HL-60/S4 treated with phorbol 12-myristate 13-acetate at 8.2 ng/mL for 4 days and 3 days (cell line): ENCODE results near the gene KDM1A.
"Not testable (repeated sequence)": the region's sequence is repeated elsewhere in the genome, so short reads cannot be mapped to it uniquely, and the experiment has no call there.

Experiments
- in situ Hi-C: fragments of 300-500 bp; cut with MboI; formaldehyde crosslinking; loops from 2 replicates; pipeline ENCODE4 v1.15.0; 2022; ENCODE audit warnings: low sequenced_read_pairs

KDM1A gene

DNA sequence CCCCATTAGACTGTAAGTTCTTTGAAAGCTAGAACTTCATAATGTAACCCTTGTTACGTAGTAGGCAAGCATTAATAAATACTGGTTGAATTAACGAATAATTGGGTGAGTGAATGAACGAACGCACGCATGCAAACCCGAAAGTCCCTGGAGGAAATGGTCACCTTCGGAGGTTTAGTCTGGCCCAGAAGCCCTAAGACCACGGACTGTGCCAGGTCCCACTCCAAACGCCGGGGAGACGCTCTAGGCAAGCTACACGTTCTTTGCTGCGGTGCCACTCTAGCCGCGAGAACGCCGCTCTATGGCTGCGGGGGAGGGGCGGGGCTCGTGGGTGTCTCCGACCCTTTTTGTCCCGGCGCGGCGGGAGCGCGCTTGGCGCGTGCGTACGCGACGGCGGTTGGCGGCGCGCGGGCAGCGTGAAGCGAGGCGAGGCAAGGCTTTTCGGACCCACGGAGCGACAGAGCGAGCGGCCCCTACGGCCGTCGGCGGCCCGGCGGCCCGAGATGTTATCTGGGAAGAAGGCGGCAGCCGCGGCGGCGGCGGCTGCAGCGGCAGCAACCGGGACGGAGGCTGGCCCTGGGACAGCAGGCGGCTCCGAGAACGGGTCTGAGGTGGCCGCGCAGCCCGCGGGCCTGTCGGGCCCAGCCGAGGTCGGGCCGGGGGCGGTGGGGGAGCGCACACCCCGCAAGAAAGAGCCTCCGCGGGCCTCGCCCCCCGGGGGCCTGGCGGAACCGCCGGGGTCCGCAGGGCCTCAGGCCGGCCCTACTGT, at the start of gene KDM1A:
Gene KDM1A, plus strand, starts transcription at position 375 of the 769 bp plus-strand sequence. Its CDS starts 129 bp downstream, at position 504.
- in situ Hi-C loops = no loop called here

DNA sequence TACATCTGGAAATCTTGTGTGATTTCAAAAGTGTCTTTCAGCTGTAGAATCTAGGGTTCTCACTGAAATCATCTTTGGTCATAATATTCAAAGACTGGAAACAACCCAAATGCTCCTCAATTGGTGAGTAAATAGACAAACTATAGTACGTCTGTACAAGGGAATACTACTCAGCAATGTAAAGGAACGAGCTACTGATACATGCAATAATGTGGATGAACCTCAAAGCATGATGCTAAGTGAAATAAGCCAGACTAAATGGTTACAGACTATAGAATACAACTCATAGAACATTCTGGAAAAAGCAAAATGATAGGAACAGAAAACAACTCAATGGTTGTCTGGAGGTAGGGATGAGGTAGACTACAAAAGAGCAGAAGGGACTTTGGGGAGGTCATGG, 49.2 kb upstream of the KDM1A start:
- in situ Hi-C loops = loop anchor here (10.0 kb wide), 1 partner anchor 215 kb away; no protein-coding TSS in a partner anchor

DNA sequence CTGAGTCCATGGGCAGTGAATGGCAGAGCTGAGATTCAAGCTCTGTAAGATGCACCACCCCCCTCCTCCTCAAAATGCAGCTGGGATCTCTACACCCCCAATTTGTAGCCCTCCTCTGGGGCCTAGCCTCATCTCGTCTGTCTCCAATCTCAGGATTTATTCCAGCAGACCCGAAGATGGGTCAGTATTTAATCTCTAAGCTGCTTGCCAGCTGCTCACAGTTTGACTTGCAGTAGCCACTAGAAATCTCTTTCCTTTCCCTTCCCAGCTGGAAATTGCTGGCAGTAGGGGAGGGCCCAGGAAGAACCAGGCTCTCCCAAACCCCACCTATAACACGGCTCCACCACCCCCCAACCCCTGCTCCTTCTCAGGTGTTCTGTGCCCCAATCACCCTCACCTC, 48.1 kb upstream of the KDM1A start:
- in situ Hi-C loops = loop anchor here (10.0 kb wide), 1 partner anchor 214 kb away; no protein-coding TSS in a partner anchor

DNA sequence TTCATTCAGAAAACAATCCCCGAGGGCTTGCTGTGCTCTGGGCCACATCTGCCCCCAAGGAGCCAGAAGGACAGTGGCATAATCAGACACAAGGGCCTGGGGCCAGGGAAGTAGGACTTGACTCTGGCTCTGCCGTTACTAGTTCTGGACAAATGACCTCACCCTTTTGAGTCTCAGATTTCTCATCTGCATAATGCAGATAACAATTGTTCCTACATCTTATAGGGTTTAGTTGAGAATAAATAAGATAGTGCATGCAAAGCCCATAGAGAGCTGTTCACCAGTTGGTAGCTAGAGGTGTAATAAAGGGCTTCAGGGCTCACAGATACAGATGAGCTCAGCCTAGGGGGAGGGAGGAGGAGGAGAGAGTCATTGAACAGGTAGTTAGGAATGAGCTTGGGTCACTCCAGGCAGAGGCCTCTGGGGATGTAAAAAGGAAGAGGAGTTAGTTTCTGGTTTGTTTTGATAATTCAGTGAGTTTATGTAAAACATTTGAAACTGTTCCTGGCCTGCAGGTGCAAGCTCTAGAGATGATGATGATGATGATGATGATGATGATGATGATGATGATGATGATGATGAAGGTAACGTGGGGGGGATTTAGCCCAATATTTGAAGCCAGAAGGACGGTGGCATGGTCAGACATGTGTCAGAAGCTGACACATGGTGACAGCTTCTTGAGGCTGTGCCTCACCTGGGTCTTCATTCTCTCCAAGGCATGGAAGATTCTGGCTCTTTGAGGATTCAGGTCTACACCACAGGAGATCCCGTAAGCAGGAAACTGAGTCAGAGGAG, 47.5 kb upstream of the KDM1A start:
- in situ Hi-C loops = loop anchor here (10.0 kb wide), 1 partner anchor 213 kb away; no protein-coding TSS in a partner anchor

DNA sequence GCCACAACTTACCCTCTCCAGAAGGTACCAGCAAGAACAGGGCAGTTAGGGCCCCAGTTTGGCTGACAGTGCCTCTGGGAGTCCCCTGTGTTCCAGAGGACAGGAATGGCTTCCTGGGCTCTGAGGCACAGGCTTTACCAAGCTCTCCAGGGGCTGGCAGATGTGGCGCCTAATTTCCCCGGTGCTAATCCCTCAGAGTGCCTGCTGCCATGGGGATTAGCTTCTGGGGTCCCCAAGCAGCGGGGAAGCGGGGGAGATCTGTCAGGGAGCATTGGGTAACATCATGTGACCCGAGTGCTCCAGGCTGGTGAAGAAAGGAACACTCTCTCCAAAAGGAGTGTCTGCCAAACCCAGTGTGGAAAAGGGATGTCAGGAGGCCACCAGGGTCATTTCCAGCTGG, 46.5 kb upstream of the KDM1A start, which contains the start of gene LACTBL1:
Gene LACTBL1, minus strand, starts transcription at position 107 of the 400 bp plus-strand sequence. CDS start 550 bp downstream, outside the sequence.
- in situ Hi-C loops = loop anchor here (10.0 kb wide), 1 partner anchor 212 kb away; no protein-coding TSS in a partner anchor

DNA sequence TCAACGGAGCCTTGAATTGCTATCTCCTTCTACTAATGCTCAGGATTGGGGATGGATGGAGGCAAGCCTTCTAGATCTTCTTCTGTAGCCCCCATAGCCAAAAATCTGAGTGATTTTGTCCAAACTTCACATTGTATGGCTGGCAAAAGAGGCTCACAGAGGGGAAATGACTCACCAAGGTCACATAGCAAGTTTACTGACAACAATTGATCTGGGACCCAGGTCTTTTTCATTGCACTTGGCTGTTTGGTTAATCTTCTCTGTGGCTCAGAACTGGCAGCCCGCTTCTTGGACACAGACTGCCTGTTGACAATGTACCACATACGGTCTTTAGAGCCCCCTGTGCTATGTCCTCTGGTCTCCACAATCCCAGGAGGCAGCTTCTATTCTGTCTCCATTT, 43.6 kb upstream of the KDM1A start:
- in situ Hi-C loops = loop anchor here (10.0 kb wide), 1 partner anchor 209 kb away; no protein-coding TSS in a partner anchor

DNA sequence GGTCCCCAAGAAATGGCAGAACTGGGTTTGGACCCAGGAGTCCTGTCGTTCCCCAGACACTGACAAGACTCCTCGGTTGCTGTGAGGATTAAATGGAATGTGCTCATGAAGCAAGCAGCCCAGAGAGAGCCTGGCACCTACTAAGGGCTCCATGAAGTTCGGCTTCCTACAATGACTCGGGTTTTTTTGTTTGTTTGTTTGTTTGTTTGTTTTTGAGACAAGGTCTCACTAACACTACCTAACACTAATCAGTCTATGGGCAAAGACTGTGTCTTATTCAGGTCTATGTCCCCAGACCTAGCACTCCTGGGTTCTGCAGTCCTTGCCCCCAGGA, 43.2 kb upstream of the KDM1A start:
- in situ Hi-C loops = loop anchor here (10.0 kb wide), 1 partner anchor 209 kb away; no protein-coding TSS in a partner anchor

DNA sequence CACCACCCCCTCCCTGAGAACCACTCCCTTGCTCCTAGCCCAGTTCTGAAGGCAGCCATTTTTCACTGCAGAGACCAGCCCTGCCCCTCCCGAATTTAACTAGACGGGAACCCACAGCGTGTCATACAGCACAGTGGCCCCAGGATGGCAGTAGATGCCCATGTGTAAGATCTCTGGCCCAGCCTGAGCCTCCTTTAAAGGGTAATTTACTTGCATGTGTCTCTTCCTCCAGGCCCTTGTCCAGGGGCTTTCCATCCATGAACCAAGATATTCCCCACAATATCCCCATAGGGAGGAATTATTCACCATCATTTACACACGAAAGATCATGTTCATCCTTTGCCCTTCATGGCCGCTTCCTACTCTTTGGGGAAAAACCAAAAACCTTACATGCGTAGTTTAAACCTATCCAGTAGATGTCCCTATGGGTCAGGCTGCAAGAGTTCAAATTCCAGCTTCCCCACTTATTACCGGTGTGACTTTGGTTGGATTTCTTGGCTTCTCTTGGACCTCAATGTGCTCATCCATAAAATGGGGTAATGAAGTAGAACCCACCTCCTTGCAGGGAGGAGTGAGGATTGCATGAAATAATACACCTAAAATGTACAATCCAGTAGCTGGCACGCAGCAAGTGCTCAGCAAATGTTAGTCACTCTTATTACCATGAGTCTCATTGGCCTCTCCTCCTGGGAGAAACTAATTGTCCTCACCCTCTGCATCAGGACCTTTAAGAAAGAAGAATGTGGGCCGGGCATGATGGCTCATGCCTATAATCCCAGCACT, 42.6 kb upstream of the KDM1A start:
- in situ Hi-C loops = loop anchor here (10.0 kb wide), 1 partner anchor 208 kb away; no protein-coding TSS in a partner anchor

DNA sequence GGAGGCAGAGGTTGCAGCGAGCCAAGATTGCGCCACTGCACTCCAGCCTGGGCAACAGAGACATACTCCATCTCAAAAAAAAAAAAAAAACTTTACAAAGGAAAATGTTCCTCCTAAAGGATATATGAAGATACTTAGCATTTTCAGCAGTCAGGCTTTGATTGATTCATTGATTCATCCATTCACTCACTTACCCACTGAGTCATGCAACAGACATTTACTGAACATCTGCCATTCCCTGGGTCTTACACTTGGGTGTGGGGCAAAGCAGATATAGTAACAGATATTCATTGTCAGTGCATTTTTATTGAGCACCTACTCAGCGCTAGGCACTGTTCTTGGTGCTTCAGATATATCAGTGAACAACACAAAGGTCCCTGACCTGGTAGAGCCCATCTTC, 41.0 kb upstream of the KDM1A start:
- in situ Hi-C loops = loop anchor here (10.0 kb wide), 1 partner anchor 207 kb away; no protein-coding TSS in a partner anchor

DNA sequence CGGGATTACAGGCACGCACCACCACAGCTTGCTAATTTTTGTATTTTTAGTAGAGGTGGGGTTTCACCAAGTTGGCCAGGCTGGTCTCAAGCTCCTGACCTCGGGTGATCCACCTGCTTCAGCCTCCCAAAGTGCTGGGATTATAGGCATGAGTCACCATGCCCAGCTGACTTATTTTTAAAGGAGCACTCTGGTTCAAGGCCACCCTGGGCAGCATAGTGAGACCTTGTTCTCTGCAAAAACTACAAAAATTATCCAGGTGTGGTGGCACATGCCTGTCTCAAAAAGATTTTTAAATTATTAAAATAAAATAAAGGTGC, 38.8 kb upstream of the KDM1A start:
- in situ Hi-C loops = not testable (repeated sequence)

DNA sequence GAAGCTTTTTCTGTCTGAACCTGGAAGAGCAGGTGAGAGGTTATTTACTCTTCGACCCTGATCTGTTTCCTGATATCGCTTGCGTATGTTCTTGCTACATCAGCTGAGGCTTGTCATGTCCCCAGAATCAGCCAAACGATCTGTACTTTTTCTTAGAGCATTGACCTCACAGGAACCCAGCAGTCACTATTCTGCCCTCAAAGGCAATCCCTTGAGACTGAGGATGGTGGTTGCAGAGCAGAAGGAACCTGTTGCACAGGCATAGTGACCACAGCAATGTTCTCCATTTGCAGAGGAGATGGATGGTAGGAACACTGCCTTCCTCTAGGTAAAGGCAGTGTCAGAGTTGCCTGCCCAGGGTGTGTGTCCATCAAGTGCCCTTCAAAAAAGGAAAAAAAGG, 35.3 kb upstream of the KDM1A start:
- in situ Hi-C loops = no loop called here

DNA sequence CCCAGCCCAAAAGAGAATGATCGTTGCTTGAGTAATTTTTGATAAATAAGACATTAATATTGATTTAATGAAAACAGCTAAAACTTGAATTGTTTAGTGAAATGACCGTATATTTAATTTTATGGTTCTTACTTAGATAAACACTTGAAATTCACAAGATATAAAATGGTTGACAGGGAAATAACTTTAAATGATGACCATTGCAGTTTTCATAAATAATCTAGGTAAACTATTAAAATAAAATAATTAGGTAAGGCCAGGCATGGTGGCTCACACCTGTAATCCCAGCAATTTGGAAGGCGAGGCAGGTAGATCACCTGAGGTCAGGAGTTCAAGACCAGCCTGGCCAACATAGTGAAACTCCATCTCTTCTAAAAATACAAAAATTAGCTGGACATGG, 26.9 kb upstream of the KDM1A start:
- in situ Hi-C loops = not testable (repeated sequence)

DNA sequence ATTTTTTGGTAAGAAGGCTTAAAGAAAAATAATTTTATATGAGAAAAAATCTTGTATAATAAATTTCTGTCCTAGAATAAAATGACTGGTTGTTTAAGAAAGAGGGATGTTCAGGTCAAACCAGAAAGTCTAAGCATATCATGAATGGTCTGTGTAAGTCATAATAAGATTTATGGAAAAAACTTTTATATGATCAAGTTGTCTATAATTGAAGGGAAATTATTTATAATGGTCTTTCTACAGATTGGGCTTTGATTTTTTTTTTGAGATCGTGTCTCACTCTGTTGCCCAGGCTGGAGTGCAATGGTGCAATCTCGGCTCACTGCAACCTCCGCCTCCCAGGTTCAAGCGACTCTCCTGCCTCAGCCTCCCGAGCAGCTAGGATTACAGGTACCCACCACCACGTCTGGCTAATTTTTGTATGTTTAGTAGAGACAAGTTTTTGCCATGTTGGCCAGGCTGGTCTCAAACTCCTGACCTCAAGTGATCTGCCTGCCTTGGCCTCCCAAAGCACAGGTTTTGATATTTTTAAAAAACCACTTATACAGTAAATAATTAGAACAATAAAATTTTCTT, 26.0 kb upstream of the KDM1A start:
- in situ Hi-C loops = not testable (repeated sequence)

DNA sequence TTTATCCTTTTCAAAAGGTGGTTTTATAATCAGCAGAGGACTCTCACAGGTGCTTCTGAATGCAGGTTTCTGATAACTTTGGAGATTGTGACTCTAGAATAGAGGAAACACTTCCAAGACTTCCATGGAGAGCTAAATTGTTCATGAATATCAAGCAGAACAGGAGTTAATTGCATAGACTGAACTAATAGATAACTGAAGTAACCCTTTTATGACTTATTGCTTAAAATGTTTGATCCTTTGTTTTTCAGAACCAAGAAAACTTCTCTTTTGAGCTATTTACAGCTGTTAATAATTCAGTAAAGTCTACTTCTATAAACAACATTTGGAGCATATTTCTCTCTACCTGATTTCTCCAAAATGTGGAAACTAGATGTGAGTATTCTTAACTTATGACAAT, 23.5 kb upstream of the KDM1A start:
- in situ Hi-C loops = no loop called here

DNA sequence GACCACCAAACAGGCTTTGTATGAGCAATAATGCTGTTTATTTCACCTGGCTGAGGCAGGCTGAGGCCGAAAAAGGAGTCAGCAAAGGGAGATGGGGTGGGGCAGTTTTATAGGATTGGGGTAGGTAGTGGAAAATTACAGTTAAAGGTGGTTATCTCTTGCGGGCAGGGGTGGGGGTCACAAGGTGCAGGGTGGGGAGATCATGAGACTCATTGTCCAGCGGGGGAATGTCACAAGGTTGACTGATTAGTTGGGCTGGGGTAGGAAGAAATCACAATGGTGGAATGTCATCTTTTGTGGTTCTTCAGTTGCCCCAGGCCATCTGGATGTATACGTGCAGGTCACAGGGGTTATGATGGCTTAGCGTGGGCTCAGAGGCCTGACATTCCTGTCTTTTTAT, 21.7 kb upstream of the KDM1A start:
- in situ Hi-C loops = not testable (repeated sequence)

DNA sequence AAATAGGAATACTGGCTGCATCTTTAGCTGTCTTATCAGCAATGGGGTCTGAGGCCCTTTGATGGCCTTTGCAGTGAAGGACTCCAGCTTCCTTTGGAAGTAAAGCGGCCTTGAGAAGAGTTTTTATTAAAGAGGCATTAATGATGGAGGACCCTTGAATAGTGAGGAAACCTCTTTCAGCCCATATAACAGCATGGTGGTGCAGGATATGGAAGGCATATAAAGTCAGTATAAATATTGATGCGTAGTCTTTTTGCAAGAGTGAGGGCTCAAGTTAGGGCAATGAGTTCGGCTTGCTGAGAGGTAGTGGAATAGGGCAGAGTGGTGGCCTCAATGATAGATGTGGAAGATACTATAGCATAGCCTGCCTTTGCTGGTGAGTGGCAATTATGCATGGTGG, 19.1 kb upstream of the KDM1A start:
- in situ Hi-C loops = not testable (repeated sequence)

DNA sequence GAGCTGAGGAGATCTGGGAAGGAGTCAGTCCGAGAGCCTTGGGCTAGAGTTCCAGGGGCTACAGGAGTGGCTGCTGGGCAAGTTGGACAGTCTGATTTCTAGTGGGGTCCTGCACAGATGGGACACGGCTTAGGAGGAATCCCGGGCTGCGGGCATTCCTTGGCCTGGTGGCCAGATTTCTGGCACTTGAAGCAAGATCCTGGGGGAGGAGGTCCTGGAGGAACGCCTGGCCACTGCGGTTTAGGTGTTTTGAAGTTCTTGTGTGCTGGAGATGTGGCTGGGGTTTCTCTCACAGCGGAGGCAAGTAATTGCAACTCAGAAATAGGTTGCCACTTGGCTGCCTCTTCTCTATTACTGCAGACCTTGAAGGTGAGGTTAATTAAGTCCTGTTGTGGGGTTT, 17.1 kb upstream of the KDM1A start:
- in situ Hi-C loops = not testable (repeated sequence)

DNA sequence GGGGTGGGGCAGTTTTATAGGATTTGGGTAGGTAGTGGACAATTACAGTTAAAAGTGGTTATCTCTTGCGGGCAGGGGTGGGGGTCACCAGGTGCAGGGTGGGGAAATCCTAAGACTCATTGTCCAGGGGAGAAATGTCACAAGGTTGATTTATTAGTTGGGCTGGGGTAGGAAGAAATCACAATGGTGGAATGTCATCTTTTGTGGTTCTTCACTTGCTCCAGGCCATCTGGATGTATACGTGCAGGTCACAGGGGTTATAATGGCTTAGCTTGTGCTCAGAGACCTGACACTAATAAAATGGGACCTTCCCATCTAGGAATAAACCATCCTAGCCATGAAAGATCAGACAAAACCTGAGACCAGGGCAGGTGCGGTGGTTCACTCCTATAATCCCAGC, 15.2 kb upstream of the KDM1A start:
- in situ Hi-C loops = no loop called here

DNA sequence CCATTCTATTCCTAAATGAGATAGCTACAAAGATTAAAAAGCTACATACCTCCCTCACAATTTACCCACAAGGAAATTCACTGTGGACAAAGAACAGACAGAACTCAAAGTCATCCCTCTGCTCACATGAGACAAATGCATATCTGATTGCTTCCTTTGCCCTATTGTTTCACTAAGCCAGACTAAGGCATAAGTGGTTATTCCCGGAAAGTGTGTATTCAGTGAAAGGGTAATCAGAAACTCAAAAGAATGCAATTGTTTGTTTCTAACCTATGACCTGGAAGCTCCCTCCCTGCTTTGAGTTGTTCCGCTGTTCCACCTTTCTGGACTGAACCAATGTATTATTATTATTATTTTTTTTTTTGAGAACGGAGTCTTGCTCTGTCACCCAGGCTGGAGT, 14.5 kb upstream of the KDM1A start:
- in situ Hi-C loops = not testable (repeated sequence)

DNA sequence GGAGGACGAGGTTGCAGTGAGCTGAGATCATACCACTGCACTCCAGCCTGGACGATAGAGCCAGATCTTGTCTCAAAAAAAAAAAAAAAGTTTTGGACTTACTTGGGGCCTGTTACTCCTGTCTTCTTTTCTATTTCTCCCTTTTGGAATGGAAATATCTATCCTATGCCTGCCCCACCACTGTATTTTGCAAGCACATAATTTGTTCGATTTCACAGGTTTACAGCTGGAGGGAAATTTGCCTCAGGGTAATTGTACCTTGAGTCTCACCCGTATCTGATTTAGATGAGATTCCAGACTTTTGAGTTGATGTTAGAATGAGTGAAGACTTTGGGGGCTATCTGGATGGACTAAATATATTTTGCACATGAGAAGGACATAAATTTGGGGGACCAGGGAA, 12.2 kb upstream of the KDM1A start:
- in situ Hi-C loops = no loop called here

DNA sequence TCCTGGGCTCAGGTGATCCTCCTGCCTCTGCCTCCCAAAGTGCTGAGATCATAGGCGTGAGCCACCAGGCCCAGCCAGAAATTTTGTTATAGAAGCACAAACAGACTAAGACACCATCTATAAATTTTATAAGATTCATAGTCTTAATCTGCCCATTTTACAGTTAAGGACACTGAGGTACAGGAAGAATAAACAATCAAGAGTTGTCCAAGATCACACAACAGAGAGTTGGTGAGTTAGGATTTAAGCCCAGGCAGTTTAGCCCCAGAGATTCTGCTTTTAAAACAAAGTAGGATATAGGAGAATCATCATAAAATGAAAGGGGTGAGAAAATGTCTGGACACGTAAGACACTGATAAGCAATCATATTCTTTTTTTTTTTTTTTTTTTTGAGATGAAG, 10.4 kb upstream of the KDM1A start:
- in situ Hi-C loops = no loop called here
